PC-9 (cell line): ENCODE results near the gene TEX51. TPM values are rescaled to one million over a fixed set of nuclear protein-coding genes. Genes with fewer than 3 reads are reported as not detected.
A peak's percentile ranks its signal among the peaks of the same experiment; 100 is the strongest.

ENCODE experiments used
- BruUV-seq: library from RNA; stranded (reverse); fragments of 400-500 nt; replicated peaks from 2 replicates; lab custom pipeline; 2021; lab: Mats Ljungman, UMichigan
- CTCF ChIA-PET: fragments of 300-600 bp; sonication (Branson Sonifier 250); formaldehyde crosslinking; loops from one replicate; lab custom pipeline; 2022; ENCODE audit warnings: antibody characterized with exemption; lab: Charles Lee
- POLR2A ChIA-PET: fragments of 300-600 bp; sonication (Branson Sonifier 250); formaldehyde crosslinking; loops from one replicate; lab custom pipeline; 2022; ENCODE audit warnings: antibody characterized with exemption; ENCODE audit not compliant: unreplicated experiment; lab: Charles Lee
- DNase-seq, 2 experiments: peaks; one replicate each; pipeline versions ENCODE4 v3.0.0 to v3.0.0-alpha.2; 2015 to 2022; ENCODE audit warnings: mixed read lengths in 1 of 2
- H2AFZ ChIP-seq: fragments of 200-600 bp; sonication (generic); 2 replicates; pipeline ENCODE4 v1.8.1; 2017; ENCODE audit warnings: antibody characterized with exemption
- H3F3A ChIP-seq: fragments of 200-600 bp; sonication (generic); 2 replicates; pipeline ENCODE4 v1.8.1; 2017; ENCODE audit warnings: antibody characterized with exemption, mild to moderate bottlenecking, low read depth; ENCODE audit not compliant: insufficient read depth
- H3K27ac ChIP-seq: fragments of 200-600 bp; sonication (generic); 2 replicates; pipeline ENCODE4 v1.6.1; 2016; ENCODE audit warnings: mixed run types
- H3K27me3 ChIP-seq: fragments of 200-600 bp; sonication (generic); 2 replicates; pipeline ENCODE4 v1.6.1; 2016; ENCODE audit warnings: low read depth, mixed run types; ENCODE audit not compliant: insufficient read depth
- H3K36me3 ChIP-seq: fragments of 200-600 bp; sonication (generic); 2 replicates; pipeline ENCODE4 v1.6.1; 2016; ENCODE audit warnings: low read depth, mixed run types
- H3K4me1 ChIP-seq: fragments of 200-600 bp; sonication (generic); replicated peaks from 2 replicates; pipeline ENCODE4 v1.6.1; 2016; ENCODE audit warnings: mixed run types; ENCODE audit not compliant: insufficient read depth
- H3K4me2 ChIP-seq: fragments of 200-600 bp; sonication (generic); 2 replicates; pipeline ENCODE4 v1.6.1; 2017; ENCODE audit warnings: mixed run types
- H3K4me3 ChIP-seq: fragments of 200-600 bp; sonication (generic); 2 replicates; pipeline ENCODE4 v1.6.1; 2016; ENCODE audit warnings: mixed run types
- H3K79me2 ChIP-seq: fragments of 200-600 bp; sonication (generic); 2 replicates; pipeline ENCODE4 v1.6.1; 2017; ENCODE audit warnings: low read depth, mixed run types
- H3K9me2 ChIP-seq: fragments of 200-600 bp; sonication (generic); 2 replicates; pipeline ENCODE4 v1.8.1; 2017; ENCODE audit warnings: mild to moderate bottlenecking; ENCODE audit not compliant: insufficient read depth
- H3K9me3 ChIP-seq: fragments of 200-600 bp; sonication (generic); 2 replicates; pipeline ENCODE4 v1.8.1; 2016; ENCODE audit warnings: low read depth; ENCODE audit not compliant: insufficient read depth
- H4K20me1 ChIP-seq: fragments of 200-600 bp; sonication (generic); 2 replicates; pipeline ENCODE4 v1.8.1; 2017; ENCODE audit not compliant: insufficient read depth
- EZH2 ChIP-seq: fragments of 200-600 bp; sonication (generic); IDR thresholded peaks from 2 replicates; pipeline ENCODE4 v1.8.0; 2017; ENCODE audit warnings: antibody characterized with exemption, low read depth
- intact Hi-C: fragments of 100-400 bp; cut with micrococcal nuclease; formaldehyde crosslinking; loops from one replicate; pipeline ENCODE4 v1.10.0; 2022; ENCODE audit not compliant: unreplicated experiment
- total RNA-seq: library from RNA; stranded (reverse); gene quantifications from 2 replicates; pipeline ENCODE4 v1.2.3, GENCODE V29; 2021
- TF ChIP-seq, protein P1 (sequence below): fragments of 200-600 bp; sonication (generic); conservative IDR thresholded peaks from 2 replicates; pipeline ENCODE4 v1.6.1; 2017; ENCODE audit warnings: mixed run types, antibody characterized with exemption, mild to moderate bottlenecking, moderate library complexity

TEX51 gene
- total RNA-seq, 1 experiment from 2014 or later = not detected

DNA sequence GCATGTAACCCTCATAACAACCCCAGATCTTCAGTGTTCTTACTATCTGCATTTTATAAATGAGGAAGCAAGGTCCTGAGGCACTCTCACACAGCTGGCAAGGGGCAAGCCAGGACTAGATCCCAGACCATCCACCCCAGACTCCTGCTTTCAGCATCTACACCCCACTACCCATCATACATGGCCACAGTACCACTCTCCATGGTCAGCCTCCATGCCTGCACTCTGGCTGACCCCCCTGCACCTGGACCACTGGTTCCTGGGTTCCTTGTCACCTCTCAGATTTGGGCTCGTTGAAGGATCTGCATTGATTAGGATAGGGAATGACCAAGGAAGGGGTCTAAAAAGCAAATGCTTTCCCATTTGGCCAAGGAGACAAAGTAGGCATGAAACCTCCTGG is 36.0 kb upstream of the TEX51 start:
- no peak for TF ChIP-seq EZH2
- TF ChIP-seq, protein P1, sequence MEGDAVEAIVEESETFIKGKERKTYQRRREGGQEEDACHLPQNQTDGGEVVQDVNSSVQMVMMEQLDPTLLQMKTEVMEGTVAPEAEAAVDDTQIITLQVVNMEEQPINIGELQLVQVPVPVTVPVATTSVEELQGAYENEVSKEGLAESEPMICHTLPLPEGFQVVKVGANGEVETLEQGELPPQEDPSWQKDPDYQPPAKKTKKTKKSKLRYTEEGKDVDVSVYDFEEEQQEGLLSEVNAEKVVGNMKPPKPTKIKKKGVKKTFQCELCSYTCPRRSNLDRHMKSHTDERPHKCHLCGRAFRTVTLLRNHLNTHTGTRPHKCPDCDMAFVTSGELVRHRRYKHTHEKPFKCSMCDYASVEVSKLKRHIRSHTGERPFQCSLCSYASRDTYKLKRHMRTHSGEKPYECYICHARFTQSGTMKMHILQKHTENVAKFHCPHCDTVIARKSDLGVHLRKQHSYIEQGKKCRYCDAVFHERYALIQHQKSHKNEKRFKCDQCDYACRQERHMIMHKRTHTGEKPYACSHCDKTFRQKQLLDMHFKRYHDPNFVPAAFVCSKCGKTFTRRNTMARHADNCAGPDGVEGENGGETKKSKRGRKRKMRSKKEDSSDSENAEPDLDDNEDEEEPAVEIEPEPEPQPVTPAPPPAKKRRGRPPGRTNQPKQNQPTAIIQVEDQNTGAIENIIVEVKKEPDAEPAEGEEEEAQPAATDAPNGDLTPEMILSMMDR = no peak
- Histone ChIP-seq H3K27me3 (peaks cover 58% of the 10 kb centered on the region), H3K79me2 (no peaks in the 10 kb centered on the region), H3K4me2 (no peak overlapping the region), H3F3A (no peaks in the 10 kb centered on the region), H2AFZ (no peak overlapping the region), H3K9me3 (no peaks in the 10 kb centered on the region), H3K9me2 (no peaks in the 10 kb centered on the region), H3K4me3 (no peak overlapping the region), H3K4me1 (no peaks in the 10 kb centered on the region), H4K20me1 (no peaks in the 10 kb centered on the region), H3K27ac (no peak overlapping the region), H3K36me3 (no peaks in the 10 kb centered on the region)
- BruUV-seq = no TSS peak
- ChIA-PET POLR2A (no interaction called here), CTCF (no interaction called here)
- intact Hi-C loops = no loop called here
- no peak for DNase-seq

- Histone ChIP-seq H2AFZ (no peak overlapping the region), H3K9me3 (no peaks in the 10 kb centered on the region), H3K4me3 (no peak overlapping the region), H3K4me1 (no peaks in the 10 kb centered on the region), H3K27ac (no peak overlapping the region), H3K9me2 (no peaks in the 10 kb centered on the region), H3K36me3 (no peaks in the 10 kb centered on the region), H4K20me1 (no peaks in the 10 kb centered on the region), H3K27me3 (peaks cover 62% of the 10 kb centered on the region), H3K79me2 (no peaks in the 10 kb centered on the region), H3K4me2 (no peak overlapping the region), H3F3A (no peaks in the 10 kb centered on the region)
- TF ChIP-seq EZH2 = no peak
- TF ChIP-seq, protein P1 = no peak
- ChIA-PET CTCF (no interaction called here), POLR2A (interaction anchor here (0.8 kb wide), 1 partner anchor 68 kb away, joined by 7 read pairs; no protein-coding TSS in a partner anchor)
- intact Hi-C loops = no loop called here
- no peak for DNase-seq
- BruUV-seq = no TSS peak
Observed at GRCh38 chr2:126863336-126864015, 35.2 kb upstream of the TEX51 start.

DNA sequence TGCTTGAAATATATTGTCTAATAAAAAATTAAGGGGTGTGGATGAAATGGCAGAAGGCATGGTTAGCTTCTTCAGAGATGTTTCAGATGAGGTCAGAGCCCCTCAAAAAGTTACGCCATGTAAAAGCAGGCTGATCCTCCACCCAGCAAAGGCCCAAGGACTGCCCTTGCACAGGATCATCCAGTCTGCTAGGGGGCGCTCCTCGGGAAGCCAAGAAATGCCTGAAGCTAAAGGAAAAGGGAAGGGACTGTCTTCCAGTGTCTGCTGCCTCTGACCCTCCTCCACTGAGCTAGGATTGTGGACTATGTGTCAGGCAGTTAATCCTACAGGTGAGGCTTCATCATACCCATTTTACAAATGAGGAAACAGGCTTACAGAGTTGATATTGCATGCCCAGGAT is 33.8 kb upstream of the TEX51 start:
- no TSS peak for BruUV-seq
- H3K9me2 ChIP-seq = no peaks in the 10 kb centered on the region
- POLR2A ChIA-PET = no interaction called here
- H3K4me2 ChIP-seq = no peak overlapping the region
- CTCF ChIA-PET = no interaction called here
- H3K79me2 ChIP-seq = no peaks in the 10 kb centered on the region
- H3K27me3 ChIP-seq = peaks cover 59% of the 10 kb centered on the region
- no peaks in the 10 kb centered on the region for H4K20me1 ChIP-seq
- no peak overlapping the region for H2AFZ ChIP-seq
- no peaks in the 10 kb centered on the region for H3K4me1 ChIP-seq
- intact Hi-C loops = no loop called here
- H3K36me3 ChIP-seq = no peaks in the 10 kb centered on the region
- no peak for TF ChIP-seq EZH2
- TF ChIP-seq, protein P1 = peak; percentile 51; the same call in 1 of the 2 replicates
- no peaks in the 10 kb centered on the region for H3F3A ChIP-seq
- no peak overlapping the region for H3K27ac ChIP-seq
- no peaks in the 10 kb centered on the region for H3K9me3 ChIP-seq
- DNase-seq = no peak
- no peak overlapping the region for H3K4me3 ChIP-seq
